ENCODE data around the gene SIMC1.

DNA sequence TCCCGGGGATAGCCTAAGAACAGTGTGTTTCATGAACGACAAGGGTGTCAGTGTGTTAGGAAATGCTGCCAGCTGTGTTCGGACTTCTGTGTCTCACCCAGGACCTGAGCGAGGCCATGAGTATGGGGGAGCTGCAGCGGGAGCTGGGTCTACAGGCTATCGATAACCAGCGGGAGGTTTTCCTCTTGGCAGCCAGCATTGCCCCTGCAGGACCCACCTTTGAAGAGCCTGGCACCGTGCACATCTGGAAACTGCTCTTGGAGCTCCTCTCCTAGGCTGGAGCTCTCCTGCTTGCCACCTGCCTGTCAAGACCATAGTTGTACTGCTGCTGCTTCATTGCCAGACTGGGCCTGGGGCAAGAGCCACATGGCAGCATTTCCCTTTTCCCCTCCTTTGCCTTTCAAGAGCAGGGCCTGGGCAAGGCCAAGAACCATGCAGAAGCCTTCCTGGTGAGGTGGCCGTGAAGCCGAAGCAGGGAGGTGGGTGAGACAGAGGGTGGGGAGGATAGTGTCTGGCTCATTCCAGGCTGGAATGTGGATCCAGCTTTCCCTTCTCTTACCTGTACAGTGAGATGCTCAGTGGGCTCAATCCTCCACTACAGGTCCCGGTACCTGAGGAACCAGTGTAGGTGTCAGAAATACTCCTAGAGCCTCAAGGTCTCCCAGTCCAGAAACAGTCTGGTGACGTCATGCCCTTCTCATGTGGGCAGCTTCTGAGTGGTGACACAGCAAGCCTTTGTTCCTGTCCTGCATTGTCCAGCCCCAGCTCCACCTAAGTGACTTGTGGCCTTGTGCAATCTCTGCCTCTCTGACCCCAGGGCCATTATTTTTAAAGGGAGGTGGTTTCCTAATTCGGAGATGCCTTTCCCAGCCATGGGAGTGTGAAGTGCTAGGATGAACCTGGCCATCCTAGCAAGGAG is 133.7 kb downstream of the SIMC1 start:
- TF ChIP-seq, protein P1, sequence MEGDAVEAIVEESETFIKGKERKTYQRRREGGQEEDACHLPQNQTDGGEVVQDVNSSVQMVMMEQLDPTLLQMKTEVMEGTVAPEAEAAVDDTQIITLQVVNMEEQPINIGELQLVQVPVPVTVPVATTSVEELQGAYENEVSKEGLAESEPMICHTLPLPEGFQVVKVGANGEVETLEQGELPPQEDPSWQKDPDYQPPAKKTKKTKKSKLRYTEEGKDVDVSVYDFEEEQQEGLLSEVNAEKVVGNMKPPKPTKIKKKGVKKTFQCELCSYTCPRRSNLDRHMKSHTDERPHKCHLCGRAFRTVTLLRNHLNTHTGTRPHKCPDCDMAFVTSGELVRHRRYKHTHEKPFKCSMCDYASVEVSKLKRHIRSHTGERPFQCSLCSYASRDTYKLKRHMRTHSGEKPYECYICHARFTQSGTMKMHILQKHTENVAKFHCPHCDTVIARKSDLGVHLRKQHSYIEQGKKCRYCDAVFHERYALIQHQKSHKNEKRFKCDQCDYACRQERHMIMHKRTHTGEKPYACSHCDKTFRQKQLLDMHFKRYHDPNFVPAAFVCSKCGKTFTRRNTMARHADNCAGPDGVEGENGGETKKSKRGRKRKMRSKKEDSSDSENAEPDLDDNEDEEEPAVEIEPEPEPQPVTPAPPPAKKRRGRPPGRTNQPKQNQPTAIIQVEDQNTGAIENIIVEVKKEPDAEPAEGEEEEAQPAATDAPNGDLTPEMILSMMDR (IDR thresholded peaks at IDR 0.05), result no peak
- TF ChIP-seq POLR2A (IDR thresholded peaks at IDR 0.05), result no peak
